Right hindlimb (tissue), 1 donor: ENCODE measurements around the gene AGAP1.

ENCODE experiments used
- DNase-seq: peaks from one replicate; pipeline ENCODE4 v3.0.0-alpha.2; 2018

The AGAP1 gene

DNA sequence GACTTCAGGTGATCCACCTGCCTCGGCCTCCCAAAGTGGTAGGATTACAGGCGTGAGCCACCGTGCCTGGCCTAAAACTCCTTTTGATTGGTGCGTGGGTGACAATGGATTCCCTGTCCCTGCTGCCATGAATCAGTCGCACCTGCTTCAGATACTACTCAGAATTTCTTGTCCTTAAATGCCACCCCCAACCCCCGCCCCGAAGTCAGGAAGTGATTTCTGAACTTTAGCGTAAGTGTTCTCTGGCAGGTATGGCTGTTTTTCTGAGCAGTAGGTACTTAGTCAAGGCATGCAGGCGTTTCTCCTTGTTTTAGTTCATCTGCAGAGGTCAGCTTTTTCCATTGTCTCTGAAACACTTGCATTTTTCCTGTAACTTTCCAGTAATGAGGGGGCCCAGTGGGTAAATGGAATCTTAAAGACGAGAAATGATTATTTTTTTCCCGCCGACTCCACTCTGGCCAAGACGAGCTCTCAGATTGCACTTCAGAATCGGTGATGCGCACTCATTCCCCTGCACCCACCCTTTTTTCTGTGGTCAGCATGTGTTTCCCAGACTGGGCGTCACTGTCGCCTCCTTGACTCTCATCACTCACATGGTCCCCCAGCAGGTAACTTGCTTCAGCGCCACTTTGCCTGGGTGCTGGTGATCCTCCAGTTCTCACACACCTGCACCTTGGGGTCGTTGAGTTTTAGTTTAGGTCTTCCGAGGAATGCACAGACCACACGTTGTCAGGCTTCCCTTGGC lies 494.6 kb downstream of the AGAP1 start:
- no peak for DNase-seq

DNA sequence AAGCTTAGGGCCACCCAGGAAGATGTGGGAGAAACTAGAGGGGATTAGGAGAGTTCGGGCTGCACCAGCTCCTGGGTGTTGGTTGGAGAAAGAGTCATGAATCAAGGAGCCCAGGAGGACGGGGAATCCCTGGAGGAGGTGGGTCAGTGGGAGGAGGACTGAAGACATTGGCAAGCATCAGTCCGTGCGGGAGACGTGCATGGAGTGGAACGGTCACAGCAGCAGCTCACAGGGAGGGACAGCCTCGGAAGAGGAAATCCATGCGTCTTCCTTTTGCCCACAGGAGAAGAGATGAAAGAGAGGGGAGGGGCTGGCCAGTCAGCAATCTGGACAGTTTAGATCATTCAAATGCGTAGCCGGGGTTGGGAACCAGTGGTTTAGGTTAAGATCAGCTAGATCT lies 495.7 kb downstream of the AGAP1 start:
- no peak for DNase-seq

DNA sequence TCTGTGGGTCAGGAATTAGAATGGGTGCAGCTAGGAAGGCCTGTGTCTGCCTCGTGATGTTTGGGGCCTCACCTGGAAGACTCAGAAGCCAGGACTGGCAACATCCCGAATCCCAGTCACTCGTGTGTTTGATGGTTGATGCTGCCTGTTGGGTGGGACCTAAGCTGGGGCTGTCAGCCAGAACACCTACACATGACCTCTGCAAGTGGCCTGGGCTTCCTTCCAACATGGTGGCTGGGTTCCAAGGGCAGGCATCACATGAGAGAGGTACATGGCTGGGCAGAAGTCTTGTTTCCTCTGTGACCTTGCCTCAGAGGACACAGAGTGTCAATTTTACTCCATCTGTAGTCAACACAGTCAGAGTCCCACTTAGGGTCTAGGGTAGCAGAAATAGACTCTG lies 496.5 kb downstream of the AGAP1 start:
- no peak for DNase-seq

DNA sequence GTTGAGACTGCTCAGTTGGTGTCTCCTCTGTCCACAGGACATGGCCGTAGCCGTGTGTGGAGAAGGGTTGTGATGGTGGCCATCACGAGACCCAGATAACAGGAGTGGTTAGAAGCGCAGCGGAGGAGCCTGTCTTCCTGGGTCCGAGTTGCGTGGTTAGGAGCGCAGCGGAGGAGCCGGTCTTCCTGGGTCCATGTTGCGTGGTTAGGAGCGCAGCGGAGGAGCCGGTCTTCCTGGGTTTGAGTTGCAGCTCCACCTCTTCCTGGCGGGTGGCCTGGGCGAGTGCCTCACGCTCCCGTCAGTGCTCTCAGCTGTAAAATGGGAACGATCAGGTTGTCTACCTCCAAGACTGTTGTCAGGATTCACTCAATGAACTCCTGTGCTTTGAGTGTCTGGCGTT lies 498.2 kb downstream of the AGAP1 start:
- no peak for DNase-seq

DNA sequence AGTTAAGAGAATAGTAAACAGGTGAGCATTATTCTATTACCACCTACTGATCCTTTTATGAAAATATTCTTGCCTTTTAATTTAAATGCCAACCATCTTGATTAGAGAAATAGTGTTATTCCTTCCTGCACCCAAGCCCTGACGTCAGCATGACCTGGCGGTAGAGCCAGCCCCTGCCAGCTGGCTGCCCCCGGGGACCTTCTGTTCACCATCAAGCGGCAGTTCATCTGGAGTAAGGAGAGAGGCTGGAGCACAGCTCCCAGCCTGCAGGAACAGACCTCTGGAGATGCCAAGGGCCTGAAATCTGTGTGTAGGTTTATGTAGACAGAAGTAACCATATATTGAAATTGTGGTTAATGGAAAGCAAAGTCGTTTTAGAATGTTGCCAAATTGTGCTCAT lies 502.6 kb downstream of the AGAP1 start:
- DNase-seq: no peak

DNA sequence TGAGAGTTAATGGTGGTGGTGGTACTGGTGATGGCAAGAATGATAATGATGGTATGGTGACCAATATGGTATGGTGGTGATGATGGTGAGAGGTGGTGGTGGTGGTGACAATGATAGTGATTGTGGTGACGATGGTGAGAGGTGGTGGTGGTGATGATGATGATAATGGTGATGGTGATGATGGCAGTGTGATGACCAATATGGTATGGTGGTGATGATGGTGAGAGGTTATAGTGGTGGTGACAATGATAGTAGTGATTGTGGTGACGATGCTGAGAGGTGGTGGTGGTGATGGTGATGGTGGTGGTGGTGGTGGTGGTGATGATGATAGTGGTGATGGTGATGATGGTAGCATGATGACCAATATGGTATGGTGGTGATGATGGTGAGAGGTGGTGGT lies 505.2 kb downstream of the AGAP1 start:
- no peak for DNase-seq

DNA sequence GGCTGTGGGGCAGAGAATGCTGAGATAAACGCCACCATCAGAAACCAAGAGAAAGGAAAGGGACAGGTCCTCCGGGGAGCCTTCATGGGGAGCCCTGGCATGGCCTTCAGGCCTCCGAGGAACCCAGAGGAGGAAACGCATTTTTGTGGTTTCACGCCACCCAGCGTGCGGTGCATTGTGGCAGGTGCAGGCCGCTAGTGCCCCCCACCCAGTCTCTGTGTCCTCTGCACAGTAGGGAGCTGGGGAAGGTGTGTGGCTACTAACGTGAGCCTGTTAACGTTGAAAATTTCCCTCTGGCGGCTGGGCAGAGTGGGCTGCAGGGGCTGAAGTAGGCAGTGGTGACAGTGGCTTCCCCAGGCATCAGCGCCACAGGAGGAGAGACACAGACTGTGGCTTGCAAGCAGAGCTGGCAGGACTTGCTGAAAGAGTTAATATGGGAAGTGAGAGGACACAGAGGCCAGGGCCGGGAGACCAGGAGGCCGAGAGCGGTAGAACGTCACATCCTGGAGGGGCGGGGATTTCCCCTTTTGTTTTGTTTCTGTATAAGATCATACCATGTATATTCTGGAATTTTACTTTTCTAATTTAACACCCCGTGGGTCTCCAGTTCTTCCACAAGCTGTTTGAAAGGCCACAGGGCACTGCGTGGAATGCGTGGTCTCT lies 507.5 kb downstream of the AGAP1 start:
- no peak for DNase-seq

DNA sequence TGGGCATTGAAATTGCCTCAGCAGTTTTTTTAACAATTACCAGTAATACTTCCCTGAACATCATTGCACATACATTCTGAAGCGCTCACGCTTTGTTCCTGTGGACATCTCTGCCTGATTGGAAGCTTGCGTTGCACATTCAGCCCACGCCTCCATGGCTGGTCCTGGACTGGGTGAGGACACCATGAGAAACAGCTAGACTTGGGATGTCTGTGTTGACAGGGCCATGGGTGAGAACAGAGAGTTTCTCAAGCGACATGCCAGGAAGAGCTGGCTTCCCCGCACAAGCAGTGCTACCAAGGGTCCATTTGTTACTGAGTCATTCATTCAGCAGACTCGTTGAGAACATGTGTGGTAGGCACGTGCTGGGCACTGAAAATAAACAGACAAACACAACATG lies 508.0 kb downstream of the AGAP1 start:
- DNase-seq: no peak

DNA sequence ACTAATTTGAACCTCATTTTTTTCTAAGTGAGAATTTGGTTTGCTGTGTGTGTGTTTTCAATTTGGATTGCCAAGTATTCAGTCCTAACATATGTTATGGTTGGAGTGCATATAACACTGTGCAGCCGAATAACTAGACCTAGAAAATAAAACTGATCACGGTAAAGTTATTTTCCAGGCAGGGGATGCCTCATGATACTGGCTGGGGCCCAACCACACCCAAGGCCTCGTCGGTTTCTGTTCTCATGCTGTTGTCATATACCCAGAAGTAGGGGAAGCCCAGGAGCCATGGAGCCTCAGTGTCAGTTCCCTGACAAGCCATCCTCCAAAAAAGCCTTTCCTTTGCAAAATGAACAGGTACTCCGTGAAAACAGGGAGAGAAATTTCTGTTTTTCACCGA lies 514.2 kb downstream of the AGAP1 start:
- no peak for DNase-seq

DNA sequence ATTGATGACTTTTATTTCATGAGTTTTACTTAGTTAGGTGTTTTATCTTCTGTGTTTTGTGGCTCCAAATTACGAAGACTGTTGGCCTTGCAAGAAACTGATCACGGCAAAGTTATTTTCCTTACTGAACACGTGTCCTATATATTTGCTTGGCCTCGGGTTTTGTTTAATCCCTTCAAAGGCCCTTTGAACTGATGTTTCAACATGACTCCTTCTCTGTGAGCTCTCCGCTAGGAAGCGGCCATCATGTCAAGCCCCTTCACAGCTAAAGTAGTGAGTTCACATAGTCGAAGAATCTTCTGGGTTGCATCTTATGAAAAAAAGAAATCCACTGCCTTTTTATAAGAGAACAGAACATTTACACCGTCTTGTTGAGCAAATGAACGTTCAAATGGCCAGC lies 515.0 kb downstream of the AGAP1 start:
- DNase-seq: no peak

DNA sequence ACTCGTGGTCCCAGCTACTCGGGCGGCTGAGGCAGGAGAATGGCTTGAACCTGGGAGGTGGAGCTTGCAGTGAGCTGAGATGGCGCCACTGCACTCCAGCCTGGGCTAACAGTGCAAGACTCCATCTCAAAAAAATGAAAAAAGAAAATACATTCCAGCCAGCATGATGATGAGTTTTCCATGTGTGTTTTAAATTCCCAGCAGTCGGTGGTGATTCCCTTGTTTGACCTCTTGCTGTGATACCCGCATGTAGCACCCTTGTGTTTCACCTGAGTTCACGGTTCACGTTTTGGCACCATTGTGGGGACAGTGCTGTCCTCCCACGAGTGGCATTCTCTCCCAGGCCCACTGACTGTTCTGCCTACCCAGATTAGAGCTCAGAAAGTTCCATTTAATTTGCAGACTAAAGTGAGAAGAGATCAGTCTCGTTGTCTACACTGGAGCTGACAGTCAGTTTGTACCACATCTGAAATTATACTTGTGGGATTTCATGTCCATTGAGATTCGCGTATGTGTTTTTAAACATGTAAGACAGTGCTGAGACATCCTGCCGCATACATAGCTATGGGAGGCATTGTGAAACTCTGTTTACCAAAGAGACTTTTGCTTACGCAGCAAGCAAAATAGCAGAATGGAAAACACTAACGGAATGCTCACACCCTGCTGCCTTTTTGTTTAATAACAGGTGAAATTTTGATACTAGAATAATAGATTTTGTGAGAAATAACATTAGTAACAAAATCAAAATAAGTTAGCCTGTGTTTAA lies 517.3 kb downstream of the AGAP1 start:
- no peak for DNase-seq

DNA sequence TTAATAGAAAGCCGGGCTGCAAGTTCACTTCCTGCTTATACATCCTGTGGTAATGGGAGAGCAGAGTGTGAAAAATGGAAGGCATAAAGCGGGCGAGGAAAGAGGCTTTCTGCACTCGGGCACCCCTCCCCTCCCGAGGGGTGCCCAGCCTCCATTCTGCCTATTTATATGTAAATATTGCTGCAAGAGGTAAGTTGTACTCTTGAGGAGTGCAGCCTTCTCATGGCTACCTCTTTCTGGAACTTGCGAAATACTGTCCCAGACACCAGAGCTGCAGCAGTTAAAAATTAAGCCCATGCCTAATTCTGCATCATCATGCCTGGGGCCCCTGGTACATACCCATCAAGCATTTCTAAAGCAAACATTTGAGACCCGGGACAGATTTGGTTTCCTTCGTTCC lies 518.3 kb downstream of the AGAP1 start:
- no peak for DNase-seq

DNA sequence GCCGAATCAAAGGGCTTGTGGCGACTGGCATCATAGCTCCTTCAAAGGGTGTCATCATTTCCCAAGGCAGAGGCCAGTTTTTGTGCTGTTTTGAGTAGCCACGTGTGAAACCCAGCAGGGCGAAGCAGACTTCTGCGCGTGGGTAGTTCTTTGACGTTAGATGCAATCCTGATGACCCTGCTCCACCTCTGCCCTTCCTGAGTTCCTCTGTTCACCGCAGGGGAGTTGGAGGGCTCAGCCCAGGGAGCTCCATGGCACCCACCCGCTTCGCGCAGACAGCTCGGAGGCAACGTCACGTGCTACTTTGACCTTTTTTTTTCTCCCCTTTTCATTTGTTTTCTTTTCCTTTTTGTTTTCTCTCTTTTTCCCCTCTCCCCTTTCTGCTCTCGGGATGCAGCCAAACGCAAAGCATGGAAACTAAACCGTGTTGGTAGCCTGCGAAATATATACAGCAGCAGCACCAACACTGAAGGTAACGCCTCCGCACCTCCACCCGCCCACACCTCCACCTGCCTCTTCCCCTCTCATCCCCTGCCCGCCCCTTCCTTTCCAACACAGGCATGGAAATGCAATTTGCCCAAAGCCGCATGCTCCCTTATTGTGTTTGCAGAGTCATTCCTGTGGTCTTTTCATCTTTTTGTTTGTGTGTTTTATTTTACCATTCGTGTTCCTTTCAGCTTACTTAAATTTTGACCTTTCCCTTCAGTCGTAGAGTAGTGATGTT lies 520.7 kb downstream of the AGAP1 start:
- DNase-seq: no peak

DNA sequence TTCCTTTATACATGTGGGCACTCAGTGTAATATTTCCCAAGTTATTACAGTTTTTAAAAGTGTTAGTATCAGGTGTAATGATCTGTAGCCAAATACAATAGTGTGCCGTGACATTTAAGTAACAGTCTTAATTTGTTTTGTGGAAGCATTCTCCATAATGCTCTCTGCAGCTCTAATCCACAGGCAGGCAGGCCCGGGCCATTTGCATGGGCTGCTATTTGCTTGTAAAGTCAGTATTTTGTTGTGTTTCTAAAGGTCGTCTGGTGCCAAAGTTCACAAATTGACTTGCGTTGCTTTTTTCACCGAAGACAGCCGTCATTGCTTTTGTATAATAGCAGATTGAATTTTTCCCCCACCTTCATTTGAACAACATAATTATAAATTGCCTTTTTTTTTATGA lies 521.3 kb downstream of the AGAP1 start:
- no peak for DNase-seq

DNA sequence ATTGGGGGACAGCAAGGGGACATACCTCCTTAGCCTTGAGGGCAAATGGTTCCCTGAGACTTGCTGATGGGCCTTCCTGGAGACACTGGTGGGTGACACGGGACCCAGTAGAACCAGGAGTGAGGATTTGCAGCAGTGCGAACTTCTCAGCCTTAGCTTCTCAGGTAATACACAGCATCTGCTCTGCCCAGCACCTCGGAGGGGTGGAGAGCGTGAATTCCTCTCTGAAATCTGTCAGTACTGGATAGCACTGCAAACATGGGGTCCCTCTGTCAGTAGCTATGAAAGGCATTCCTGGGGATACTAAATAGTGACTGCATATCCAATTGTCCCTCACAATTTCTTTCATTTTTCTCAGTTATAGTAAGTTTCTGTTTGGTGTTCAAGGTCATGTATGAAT lies 522.7 kb downstream of the AGAP1 start:
- DNase-seq: no peak

DNA sequence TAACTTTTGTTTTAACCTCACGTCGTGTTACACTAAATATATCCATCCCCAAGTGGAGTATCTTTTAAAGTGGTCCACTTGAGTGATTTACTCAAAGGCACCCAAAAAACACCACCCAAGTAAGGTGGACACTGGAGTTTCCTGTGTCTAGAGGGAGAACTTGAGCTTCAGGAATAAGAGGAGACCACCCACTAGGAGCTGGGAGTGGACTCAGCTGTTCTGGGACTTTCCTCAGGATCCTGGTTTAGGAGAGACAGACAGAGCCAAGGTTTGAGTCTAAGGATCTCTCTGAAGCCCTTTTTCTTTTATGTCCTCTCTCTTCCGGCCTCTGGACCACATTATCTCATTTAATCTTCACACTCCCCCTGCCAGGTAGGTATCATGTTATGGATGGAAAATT lies 523.6 kb downstream of the AGAP1 start:
- no peak for DNase-seq

DNA sequence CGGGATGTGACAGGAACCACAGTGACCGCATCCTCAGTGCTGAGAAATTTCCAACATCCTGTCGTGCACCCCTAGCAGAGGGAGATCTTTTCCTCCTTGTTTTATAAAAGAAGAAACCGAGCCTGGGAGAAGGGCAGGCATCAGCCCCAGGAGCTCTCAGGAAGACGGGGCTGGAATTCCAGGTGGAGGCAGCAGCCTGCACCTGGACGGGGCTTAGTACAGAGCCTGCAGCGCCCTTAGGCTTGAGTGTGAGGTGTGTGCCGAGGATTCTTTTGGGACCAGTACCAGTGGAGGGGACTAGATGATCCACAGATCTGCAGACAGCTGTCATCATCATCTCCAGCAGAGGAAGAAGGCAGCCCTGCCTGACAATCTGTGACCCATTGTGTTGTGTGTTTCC lies 525.6 kb downstream of the AGAP1 start:
- no peak for DNase-seq

DNA sequence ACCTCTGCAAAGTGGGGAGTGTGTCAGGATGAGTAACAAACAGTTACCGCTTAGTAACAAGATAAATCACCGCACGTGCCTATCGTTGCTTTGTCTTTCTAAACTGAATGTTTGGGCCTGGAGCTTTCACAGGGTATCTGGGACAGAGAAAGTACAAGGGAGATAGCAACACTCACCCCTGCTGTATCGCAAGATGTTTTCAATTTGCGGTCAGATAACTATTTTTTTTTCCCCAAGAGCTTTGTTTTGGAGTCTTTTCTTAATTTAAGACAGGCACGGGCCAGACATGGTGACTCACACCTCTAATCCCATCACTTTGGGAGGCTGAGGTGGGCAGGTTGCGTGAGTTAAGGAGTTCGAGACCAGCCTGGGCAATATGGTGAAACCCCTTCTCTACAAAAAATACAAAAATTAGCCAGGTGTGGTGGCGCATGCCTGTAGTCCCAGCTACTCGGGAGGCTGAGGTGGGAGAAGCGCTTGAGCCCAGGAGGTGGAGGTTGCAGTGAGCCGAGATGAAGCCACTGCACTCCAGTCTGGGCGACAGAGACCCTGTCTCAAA lies 527.7 kb downstream of the AGAP1 start:
- no peak for DNase-seq

DNA sequence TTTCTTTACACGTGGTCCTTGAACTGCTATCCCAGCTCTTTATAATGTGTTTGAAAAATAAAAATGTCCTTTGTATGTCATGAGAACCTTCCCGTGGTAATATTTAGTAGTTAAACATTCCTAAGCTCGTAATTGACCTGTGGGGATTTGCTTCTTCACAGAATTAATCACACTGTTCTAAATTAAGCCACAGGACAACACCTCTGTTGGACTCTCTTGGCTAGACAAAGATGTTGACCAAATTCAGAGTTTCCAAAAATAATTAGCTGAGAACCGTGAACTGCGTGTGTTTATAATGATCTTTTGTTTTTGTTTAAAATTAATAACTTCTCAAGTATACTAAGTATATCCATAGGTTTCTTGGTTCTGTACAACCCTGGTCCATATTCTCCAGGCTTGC lies 528.3 kb downstream of the AGAP1 start:
- no peak for DNase-seq

DNA sequence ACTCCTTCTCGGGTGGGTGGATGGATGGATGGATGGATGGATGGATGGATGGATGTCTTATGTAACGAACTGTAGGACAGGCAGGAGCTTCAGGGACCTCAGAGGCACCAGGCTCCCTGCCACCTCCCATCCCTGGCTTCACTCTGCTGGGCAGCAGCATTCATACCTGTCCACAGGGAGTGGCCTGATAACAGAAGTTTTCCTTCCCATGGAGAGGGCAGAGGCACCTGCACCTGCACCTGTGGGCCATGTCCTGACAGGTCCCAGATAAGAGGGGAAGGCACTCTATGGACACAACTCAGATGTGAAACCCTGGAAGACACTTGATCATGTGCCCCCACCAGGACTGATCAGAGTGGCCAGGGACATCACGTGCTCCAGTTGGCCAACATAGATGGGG lies 532.0 kb downstream of the AGAP1 start:
- no peak for DNase-seq

DNA sequence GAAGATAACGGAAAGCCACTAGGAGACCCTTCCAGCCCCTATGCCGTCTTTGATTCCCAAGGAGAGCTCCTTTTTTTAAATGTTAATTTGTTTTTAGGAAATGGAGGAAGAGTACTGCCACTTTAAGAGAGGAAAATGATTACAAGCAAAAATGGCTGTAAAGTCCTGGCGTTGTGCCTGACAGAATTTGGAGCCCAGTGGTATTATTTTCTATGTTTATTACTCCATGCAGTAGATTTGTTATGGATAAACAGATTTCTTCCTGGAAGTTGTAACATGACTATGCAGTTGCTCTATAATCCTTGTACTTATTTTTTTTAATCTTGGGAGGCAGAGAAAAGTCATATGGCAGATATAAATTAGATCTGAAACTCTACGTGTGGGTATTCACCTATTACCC lies 533.0 kb downstream of the AGAP1 start:
- peak; percentile 66 for DNase-seq

DNA sequence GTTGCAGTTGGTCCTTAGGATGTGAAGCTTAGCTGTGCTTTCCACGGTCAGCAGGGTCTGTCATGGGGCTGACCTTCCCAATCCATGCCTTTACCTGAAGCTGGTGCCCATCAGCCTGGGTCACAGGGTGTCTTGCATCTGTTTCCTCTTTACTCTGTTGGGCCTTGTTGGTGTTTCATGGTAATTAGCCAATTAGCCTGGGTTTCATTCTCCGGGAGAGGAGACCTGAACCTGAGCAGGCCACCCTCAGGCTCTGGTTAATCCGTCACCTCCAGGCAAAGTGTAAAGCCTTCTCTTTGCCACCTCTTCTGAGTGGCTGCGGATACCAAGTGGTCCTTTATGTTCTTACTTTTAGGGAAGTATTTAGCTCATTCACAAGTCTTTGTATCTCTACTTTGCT lies 534.2 kb downstream of the AGAP1 start:
- DNase-seq: no peak

DNA sequence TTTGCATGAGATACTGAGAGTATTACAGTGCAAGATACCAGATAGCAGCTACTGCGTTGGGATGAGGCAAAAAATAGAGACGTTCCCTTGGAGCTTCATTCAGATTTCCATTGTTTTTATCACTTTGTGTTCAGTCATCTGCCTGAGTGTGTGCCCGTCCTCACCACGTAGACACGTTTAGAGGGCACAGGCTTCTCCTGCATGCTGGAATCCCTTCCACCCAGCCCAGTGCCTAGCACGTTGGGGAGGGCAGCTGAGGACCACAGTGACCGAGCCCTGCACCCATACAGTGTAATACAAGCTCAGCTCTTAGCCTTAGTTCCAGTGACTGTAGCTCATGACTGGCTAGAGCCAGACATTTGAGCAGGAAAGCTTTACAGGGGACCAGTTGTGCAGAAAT lies 539.6 kb downstream of the AGAP1 start:
- DNase-seq: no peak
